ENCODE measurements around the gene NEK4.

NEK4 gene

DNA sequence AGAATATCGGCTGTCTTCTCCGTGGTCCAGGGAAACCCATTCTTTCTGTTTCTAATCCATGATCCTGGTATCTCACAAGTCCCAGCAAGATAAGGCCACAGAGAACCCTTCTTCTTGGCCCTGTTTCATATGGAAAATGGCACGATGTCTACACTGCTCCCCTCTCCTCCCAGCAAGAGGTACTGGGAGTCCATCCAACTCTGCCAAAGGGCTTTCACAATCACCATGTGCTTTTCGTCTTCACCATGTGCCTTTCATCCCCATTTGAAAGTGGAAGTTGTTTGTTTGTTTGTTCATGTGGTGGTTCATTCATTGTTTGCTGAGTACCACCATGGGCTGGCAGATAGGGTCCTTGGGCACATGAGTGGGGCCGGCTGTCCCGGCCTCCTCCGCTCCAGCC lies 29.3 kb upstream of the NEK4 start:
- H3K4me3 ChIP-seq (ENCODE audit: low read depth, low read length): no peak overlapping the region
- TF ChIP-seq CTCF (conservative IDR thresholded peaks at IDR 0.05; ENCODE audit: low read depth, low read length): no peak
- DNase-seq (ENCODE audit: low read depth): peak; percentile 45

DNA sequence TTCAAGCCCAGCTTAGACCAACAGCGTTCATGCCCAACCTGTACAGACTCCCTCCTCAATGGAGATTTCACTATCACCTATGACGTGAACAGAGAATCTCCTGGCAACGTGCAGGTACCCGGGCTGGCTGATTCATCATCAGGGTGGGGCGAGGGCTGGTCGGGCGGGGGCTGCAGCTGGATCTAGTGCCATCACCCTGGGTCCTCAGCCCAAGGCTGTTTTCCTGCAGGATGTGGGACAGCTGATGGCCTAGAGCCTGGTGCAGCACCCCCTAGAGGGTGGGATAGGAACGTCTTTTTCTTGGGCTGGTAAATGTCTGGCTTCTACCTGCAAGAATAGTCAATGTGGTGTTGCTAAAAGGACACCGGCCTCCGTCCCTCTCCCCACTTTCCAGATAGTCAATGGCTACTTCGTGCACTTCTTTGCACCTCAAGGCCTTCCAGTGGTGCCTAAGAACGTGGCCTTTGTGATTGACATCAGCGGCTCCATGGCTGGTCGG lies 28.3 kb upstream of the NEK4 start:
- TF ChIP-seq CTCF (conservative IDR thresholded peaks at IDR 0.05; ENCODE audit: low read depth, low read length): peak; percentile 60
- DNase-seq (ENCODE audit: low read depth): peak; percentile 19
- H3K4me3 ChIP-seq (ENCODE audit: low read depth, low read length): no peak overlapping the region

DNA sequence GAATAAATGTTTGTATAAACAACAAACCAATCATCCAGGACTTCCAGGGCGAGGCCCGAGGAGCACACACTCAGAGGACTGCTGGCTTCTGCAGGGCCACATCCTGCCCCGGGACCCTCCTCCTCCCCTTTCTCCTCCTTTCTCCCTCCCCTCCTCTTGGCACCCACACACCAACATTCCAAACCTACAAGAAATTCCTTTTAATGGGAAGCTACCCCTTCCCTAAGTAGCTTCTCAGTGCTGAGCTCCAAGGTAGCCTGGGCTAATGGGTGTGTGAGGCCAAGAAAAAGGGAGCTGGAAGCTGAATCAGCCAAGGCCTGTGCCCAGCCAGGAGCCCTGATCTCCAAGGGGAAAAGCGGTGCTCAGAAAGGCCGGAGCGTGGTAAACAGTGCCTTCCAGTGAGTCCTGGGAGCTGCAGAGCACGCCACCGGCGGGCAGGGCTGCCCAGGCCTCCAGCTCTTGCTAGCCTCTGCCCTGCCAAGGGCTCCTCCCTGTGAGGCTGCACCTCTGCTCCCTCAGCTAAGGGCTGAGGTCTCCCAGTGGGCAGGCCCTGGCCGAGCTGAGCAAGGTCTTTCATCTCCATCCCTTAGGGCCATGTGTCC lies 27.7 kb upstream of the NEK4 start:
- no peak overlapping the region for H3K4me3 ChIP-seq (ENCODE audit: low read depth, low read length)
- TF ChIP-seq CTCF (conservative IDR thresholded peaks at IDR 0.05; ENCODE audit: low read depth, low read length): no peak

GRCh38 chr3:52796411-52796810 lies 25.7 kb upstream of the NEK4 start:
- no peak for DNase-seq (ENCODE audit: low read depth)
- no peak overlapping the region for H3K4me3 ChIP-seq (ENCODE audit: low read depth, low read length)
- no peak for TF ChIP-seq CTCF (conservative IDR thresholded peaks at IDR 0.05; ENCODE audit: low read depth, low read length)

More for the DNA sequence above, 27.7 kb upstream of the NEK4 start:
- no peak for DNase-seq (ENCODE audit: low read depth)

GRCh38 chr3:52795298-52795900 lies 24.7 kb upstream of the NEK4 start:
- no peak for DNase-seq (ENCODE audit: low read depth)
- no peak for TF ChIP-seq CTCF (conservative IDR thresholded peaks at IDR 0.05; ENCODE audit: low read depth, low read length)
- no peak overlapping the region for H3K4me3 ChIP-seq (ENCODE audit: low read depth, low read length)

DNA sequence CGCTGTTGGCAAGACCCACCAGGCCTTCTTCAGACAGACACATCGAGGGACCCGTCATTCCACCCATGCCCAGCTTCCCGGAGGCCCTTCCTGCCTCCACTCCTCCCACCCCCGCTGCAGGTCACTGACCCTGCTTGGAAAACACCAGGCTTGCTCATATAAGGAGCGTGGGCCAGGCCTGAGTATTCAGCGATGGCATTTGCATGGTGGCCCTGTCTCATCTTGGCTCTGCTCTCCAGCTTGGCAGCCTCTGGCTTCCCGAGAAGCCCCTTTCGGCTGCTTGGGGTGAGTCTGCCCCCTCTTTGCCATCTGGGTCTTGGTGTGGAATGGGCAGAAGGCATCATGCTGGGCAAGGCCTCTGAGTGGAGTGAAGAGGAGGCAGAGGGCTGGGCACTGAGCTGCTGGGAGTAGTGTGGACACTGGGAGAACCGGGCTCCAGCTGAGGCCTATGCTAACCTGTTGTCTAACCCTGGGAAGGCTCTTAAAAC lies 23.9 kb upstream of the NEK4 start, which contains the start of gene ITIH3:
ITIH3 (plus strand) TSS at position 185 of the 488 bp plus-strand sequence; CDS start at position 193, 8 bp downstream.
- H3K4me3 ChIP-seq (ENCODE audit: low read depth, low read length): no peak within 1 kb of the TSS
- no peak for DNase-seq (ENCODE audit: low read depth)
- TF ChIP-seq CTCF (conservative IDR thresholded peaks at IDR 0.05; ENCODE audit: low read depth, low read length): no peak
